Stimulated activated CD4-positive, alpha-beta T cell treated with anti-CD3 and anti-CD28 coated beads, Interleukin-2, amount 100 ng/mL, for 24 hours (primary cell): ENCODE data around the gene AHDC1.
A peak's percentile ranks its signal among the peaks of the same experiment; 100 is the strongest.

Experiments
- DNase-seq, 2 donors: peaks; one replicate each; pipeline ENCODE4 v3.0.0-alpha.2; 2020

AHDC1 gene

DNA sequence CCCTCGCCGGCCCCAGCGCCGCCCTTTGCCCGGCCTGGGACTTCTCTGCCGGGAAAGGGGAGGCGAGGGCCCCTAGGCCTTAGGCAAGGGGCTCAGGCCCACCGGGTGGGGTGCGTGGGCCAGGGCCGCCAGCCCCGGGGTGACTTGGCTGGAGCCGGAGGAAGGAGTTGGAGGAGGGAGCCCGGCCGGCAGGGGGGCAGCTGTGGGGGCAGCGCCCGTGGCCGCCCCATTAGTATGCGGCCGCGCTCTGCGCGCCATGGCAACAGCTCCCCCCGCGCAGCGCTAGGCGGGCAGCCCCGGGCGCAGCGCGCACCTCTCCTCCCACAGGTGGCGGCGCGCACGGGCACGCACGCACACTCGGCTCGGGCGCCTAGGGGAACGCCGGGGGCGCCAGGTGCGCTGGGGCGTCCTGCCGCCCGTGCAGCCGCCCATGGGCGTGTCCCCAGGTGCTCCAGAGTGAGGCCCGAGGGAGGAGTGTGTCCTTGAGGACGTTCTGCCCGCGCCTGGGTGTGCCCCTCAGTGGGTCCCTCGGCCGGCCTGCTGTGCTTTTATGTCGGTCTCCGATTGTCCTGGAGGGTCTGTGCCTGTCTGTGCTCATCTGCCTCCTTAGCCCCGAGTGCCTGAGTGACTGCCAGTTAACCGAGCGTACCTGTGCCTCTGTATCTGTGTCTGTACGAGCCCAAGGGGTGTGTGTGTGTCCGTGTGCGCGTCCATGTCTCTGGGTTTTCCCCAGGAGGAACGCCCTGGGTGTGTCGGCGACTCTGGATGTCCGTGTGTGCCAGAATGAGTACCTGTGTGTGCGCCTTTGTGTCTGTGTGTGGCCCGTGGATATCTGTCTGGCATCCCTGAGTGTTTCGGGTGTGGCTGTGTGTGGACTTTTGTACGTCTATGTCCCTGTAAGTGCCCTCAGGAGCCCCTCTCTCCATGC lies 75.8 kb downstream of the AHDC1 start:
- peak; percentile 51 for DNase-seq

GRCh38 chr1:27527223-27527889 lies 76.6 kb downstream of the AHDC1 start:
- DNase-seq = peak; percentile 26 to 32

- DNase-seq = peak; percentile 12 to 39
Measured at GRCh38 chr1:27526569-27527222, 77.2 kb downstream of the AHDC1 start.

GRCh38 chr1:27525296-27526272 lies 78.4 kb downstream of the AHDC1 start:
- DNase-seq = peak; percentile 59 to 77

- DNase-seq = peak in 1 of 2 donors; percentile 17
Measured at GRCh38 chr1:27523337-27524020, 80.5 kb downstream of the AHDC1 start.

- DNase-seq = peak; percentile 75 to 76
Measured at GRCh38 chr1:27522432-27523336, 81.3 kb downstream of the AHDC1 start.

- peak; percentile 27 to 28 for DNase-seq
Measured at GRCh38 chr1:27521861-27522431, 82.0 kb downstream of the AHDC1 start.

- peak; percentile 54 to 61 for DNase-seq
Measured at GRCh38 chr1:27521336-27521831, 82.6 kb downstream of the AHDC1 start.

- DNase-seq = no peak
Measured at GRCh38 chr1:27520651-27521050, 83.3 kb downstream of the AHDC1 start.

- no peak for DNase-seq
Measured at GRCh38 chr1:27519331-27520258, 84.3 kb downstream of the AHDC1 start.

GRCh38 chr1:27518808-27519207 lies 85.1 kb downstream of the AHDC1 start:
- no peak for DNase-seq

- no peak for DNase-seq
Measured at GRCh38 chr1:27517907-27518718, 85.8 kb downstream of the AHDC1 start.

DNA sequence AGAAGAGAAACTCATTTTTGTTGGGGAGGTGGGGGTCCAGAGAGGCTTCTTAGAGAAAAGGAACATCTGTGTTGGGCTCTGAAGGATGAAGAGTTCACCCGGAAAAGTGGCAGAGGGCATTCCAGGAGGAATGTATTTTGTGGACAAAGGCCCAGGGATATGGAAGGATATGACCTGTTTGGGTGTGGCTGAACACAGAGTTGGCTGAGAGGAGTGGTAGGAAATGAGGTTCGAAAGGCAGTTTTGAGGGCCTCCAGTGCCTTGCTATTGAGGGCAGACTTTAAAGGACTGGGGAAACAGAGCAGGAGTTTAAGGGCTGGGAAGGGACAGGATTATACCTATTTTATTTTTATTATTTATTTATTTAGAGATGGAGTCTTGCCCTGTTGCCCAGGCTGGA lies 86.6 kb downstream of the AHDC1 start:
- DNase-seq = no peak

DNA sequence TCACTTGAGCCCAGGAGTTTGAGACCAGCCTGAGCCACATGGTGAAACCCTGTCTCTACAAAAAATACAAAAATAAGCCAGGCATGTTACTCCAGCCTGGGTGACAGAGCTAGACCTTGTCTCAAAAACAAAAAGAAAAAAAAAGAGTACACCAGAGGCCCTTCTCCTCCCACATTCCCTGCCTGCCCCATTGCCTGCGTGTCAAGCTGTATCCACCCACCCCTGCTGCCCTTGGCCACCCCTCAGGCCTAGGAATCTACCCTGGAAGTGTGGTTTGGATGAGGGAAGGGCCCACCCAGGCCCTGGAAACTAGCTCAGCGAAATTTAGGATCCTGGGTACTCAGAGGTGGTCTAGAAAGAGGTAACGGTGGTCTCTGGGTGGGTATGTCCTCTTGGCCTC lies 88.3 kb downstream of the AHDC1 start:
- DNase-seq = no peak

- DNase-seq = no peak
Measured at GRCh38 chr1:27513958-27514357, 90.0 kb downstream of the AHDC1 start.

GRCh38 chr1:27513528-27513927 lies 90.4 kb downstream of the AHDC1 start:
- DNase-seq = no peak

GRCh38 chr1:27509127-27510080 lies 94.5 kb downstream of the AHDC1 start:
- no peak for DNase-seq
